Activated T-helper 17 cell treated with anti-CD3 and anti-CD28 coated beads, Interleukin-2, amount 50 U/mL, for 72 hours (primary cell): ENCODE data around the gene ALG1. TPM values are rescaled to one million over a fixed set of nuclear protein-coding genes. Genes with fewer than 3 reads are reported as not detected.
A peak's percentile ranks its signal among the peaks of the same experiment; 100 is the strongest.
"Not testable (repeated sequence)": the region's sequence is repeated elsewhere in the genome, so short reads cannot be mapped to it uniquely, and the experiment has no call there.

Experiments used
- ATAC-seq: fragments of 150-1000 bp; cut with Tn5 transposase; replicated peaks from 2 replicates; pipeline ENCODE4 v1.10.0; 2021; ENCODE audit warnings: mild to moderate bottlenecking, moderate library complexity
- H3K27ac Mint-ChIP-seq: one replicate; pipeline ENCODE4 v1.8.0; 2022; ENCODE audit warnings: mixed read lengths
- H3K27me3 Mint-ChIP-seq: one replicate; pipeline ENCODE4 v1.8.0; 2022; ENCODE audit warnings: mixed read lengths
- H3K36me3 Mint-ChIP-seq: one replicate; pipeline ENCODE4 v1.8.0; 2022; ENCODE audit warnings: low read depth, mild to moderate bottlenecking, mixed read lengths
- H3K4me1 Mint-ChIP-seq: one replicate; pipeline ENCODE4 v1.8.0; 2022; ENCODE audit warnings: mixed read lengths
- H3K4me3 Mint-ChIP-seq: one replicate; pipeline ENCODE4 v1.8.0; 2022; ENCODE audit warnings: mild to moderate bottlenecking, mixed read lengths
- H3K9me3 Mint-ChIP-seq: one replicate; pipeline ENCODE4 v1.8.0; 2022; ENCODE audit warnings: mixed read lengths
- total RNA-seq, 2 donors: library from RNA; stranded (reverse); gene quantifications; one replicate each; pipeline ENCODE4 v1.2.3, GENCODE V29; 2022

ALG1 gene
- total RNA-seq, 2 donors from 2014 or later: 15.1 to 38.1 TPM

GRCh38 chr16:5036228-5037156 is 35.2 kb upstream of the ALG1 start:
- H3K36me3 Mint-ChIP-seq: peaks cover 6% of the 10 kb centered on the region
- no peak overlapping the region for H3K4me3 Mint-ChIP-seq
- H3K4me1 Mint-ChIP-seq: peaks cover 6% of the 10 kb centered on the region
- no peak overlapping the region for H3K27ac Mint-ChIP-seq
- no peaks in the 10 kb centered on the region for H3K9me3 Mint-ChIP-seq
- H3K27me3 Mint-ChIP-seq: no peaks in the 10 kb centered on the region
- ATAC-seq: no peak

- Mint-ChIP-seq H3K27ac (no peak overlapping the region), H3K9me3 (no peaks in the 10 kb centered on the region), H3K4me3 (no peak overlapping the region), H3K36me3 (no peaks in the 10 kb centered on the region), H3K4me1 (no peaks in the 10 kb centered on the region), H3K27me3 (no peaks in the 10 kb centered on the region)
- ATAC-seq: no peak
Observed at GRCh38 chr16:5040451-5040850, 31.2 kb upstream of the ALG1 start.

GRCh38 chr16:5041600-5042133 is 30.0 kb upstream of the ALG1 start:
- H3K27ac Mint-ChIP-seq: no peak overlapping the region
- H3K9me3 Mint-ChIP-seq: no peaks in the 10 kb centered on the region
- peak; percentile 21 for ATAC-seq
- H3K4me1 Mint-ChIP-seq: no peaks in the 10 kb centered on the region
- no peak overlapping the region for H3K4me3 Mint-ChIP-seq
- no peaks in the 10 kb centered on the region for H3K36me3 Mint-ChIP-seq
- no peaks in the 10 kb centered on the region for H3K27me3 Mint-ChIP-seq

- no peak overlapping the region for H3K27ac Mint-ChIP-seq
- H3K36me3 Mint-ChIP-seq: no peaks in the 10 kb centered on the region
- H3K27me3 Mint-ChIP-seq: no peaks in the 10 kb centered on the region
- H3K4me3 Mint-ChIP-seq: no peak overlapping the region
- ATAC-seq: no peak
- H3K9me3 Mint-ChIP-seq: no peaks in the 10 kb centered on the region
- H3K4me1 Mint-ChIP-seq: no peaks in the 10 kb centered on the region
Observed at GRCh38 chr16:5042574-5043171, 29.0 kb upstream of the ALG1 start.

GRCh38 chr16:5044011-5044540 is 27.6 kb upstream of the ALG1 start:
- Mint-ChIP-seq H3K4me3 (no peak overlapping the region), H3K4me1 (no peaks in the 10 kb centered on the region), H3K9me3 (no peaks in the 10 kb centered on the region), H3K27me3 (no peaks in the 10 kb centered on the region), H3K36me3 (no peaks in the 10 kb centered on the region), H3K27ac (no peak overlapping the region)
- no peak for ATAC-seq

- not testable (repeated sequence) for ATAC-seq, H3K9me3 Mint-ChIP-seq, H3K27me3 Mint-ChIP-seq, H3K36me3 Mint-ChIP-seq, H3K4me3 Mint-ChIP-seq, H3K27ac Mint-ChIP-seq, H3K4me1 Mint-ChIP-seq
Observed at GRCh38 chr16:5044581-5044980, 27.1 kb upstream of the ALG1 start.

- no peaks in the 10 kb centered on the region for H3K4me1 Mint-ChIP-seq
- H3K9me3 Mint-ChIP-seq: no peaks in the 10 kb centered on the region
- no peaks in the 10 kb centered on the region for H3K27me3 Mint-ChIP-seq
- H3K4me3 Mint-ChIP-seq: no peak overlapping the region
- ATAC-seq: no peak
- H3K27ac Mint-ChIP-seq: no peak overlapping the region
- no peaks in the 10 kb centered on the region for H3K36me3 Mint-ChIP-seq
Observed at GRCh38 chr16:5045499-5046115, 26.0 kb upstream of the ALG1 start.

- no peak for ATAC-seq
- H3K9me3 Mint-ChIP-seq: no peaks in the 10 kb centered on the region
- no peaks in the 10 kb centered on the region for H3K4me1 Mint-ChIP-seq
- H3K27ac Mint-ChIP-seq: no peak overlapping the region
- no peaks in the 10 kb centered on the region for H3K36me3 Mint-ChIP-seq
- H3K27me3 Mint-ChIP-seq: no peaks in the 10 kb centered on the region
- H3K4me3 Mint-ChIP-seq: no peak overlapping the region
Observed at GRCh38 chr16:5046914-5047313, 24.7 kb upstream of the ALG1 start.

GRCh38 chr16:5054876-5055865 is 16.5 kb upstream of the ALG1 start:
- Mint-ChIP-seq H3K9me3 (no peaks in the 10 kb centered on the region), H3K27ac (no peak overlapping the region), H3K4me3 (no peak overlapping the region), H3K27me3 (no peaks in the 10 kb centered on the region), H3K36me3 (no peaks in the 10 kb centered on the region), H3K4me1 (no peaks in the 10 kb centered on the region)
- no peak for ATAC-seq

- Mint-ChIP-seq H3K9me3 (no peaks in the 10 kb centered on the region), H3K4me3 (no peak overlapping the region), H3K27ac (no peak overlapping the region), H3K4me1 (no peaks in the 10 kb centered on the region), H3K27me3 (no peaks in the 10 kb centered on the region), H3K36me3 (no peaks in the 10 kb centered on the region)
- ATAC-seq: peak; percentile 65
Observed at GRCh38 chr16:5056352-5056751, 15.3 kb upstream of the ALG1 start.

GRCh38 chr16:5058476-5058875 is 13.2 kb upstream of the ALG1 start:
- ATAC-seq: no peak
- H3K4me1 Mint-ChIP-seq: no peaks in the 10 kb centered on the region
- no peaks in the 10 kb centered on the region for H3K9me3 Mint-ChIP-seq
- no peaks in the 10 kb centered on the region for H3K36me3 Mint-ChIP-seq
- no peaks in the 10 kb centered on the region for H3K27me3 Mint-ChIP-seq
- H3K4me3 Mint-ChIP-seq: no peak overlapping the region
- H3K27ac Mint-ChIP-seq: no peak overlapping the region

GRCh38 chr16:5059386-5060072 is 12.1 kb upstream of the ALG1 start:
- H3K27me3 Mint-ChIP-seq: no peaks in the 10 kb centered on the region
- no peaks in the 10 kb centered on the region for H3K36me3 Mint-ChIP-seq
- no peak overlapping the region for H3K27ac Mint-ChIP-seq
- H3K9me3 Mint-ChIP-seq: no peaks in the 10 kb centered on the region
- ATAC-seq: no peak
- no peaks in the 10 kb centered on the region for H3K4me1 Mint-ChIP-seq
- H3K4me3 Mint-ChIP-seq: no peak overlapping the region

- Mint-ChIP-seq H3K27me3 (no peaks in the 10 kb centered on the region), H3K9me3 (no peaks in the 10 kb centered on the region), H3K4me3 (no peak overlapping the region), H3K27ac (no peak overlapping the region), H3K4me1 (no peaks in the 10 kb centered on the region), H3K36me3 (no peaks in the 10 kb centered on the region)
- ATAC-seq: no peak
Observed at GRCh38 chr16:5060073-5060641, 11.5 kb upstream of the ALG1 start.
